Trophoblast cell (in vitro differentiated cells and primary cell): ENCODE measurements around the gene FASLG.

Experiments
- DNase-seq, 2 donors: peaks; one replicate each; pipeline ENCODE4 v3.0.0-alpha.2; 2016
- H2AFZ ChIP-seq: 2 replicates; pipeline ENCODE4 v1.6.1; 2013; ENCODE audit warnings: low read length, moderate library complexity, mild to moderate bottlenecking; ENCODE audit not compliant: insufficient read depth, poor library complexity
- H2AK5ac ChIP-seq: 2 replicates; pipeline ENCODE4 v1.6.1; 2013; ENCODE audit warnings: mild to moderate bottlenecking, low read length
- H2BK120ac ChIP-seq: 2 replicates; pipeline ENCODE4 v1.6.1; 2013; ENCODE audit warnings: low read length, mild to moderate bottlenecking, moderate library complexity; ENCODE audit not compliant: insufficient read depth, poor library complexity
- H2BK12ac ChIP-seq: 2 replicates; pipeline ENCODE4 v1.6.1; 2013; ENCODE audit warnings: mild to moderate bottlenecking, low read length, moderate library complexity
- H2BK5ac ChIP-seq: 2 replicates; pipeline ENCODE4 v1.6.1; 2013; ENCODE audit warnings: low read length, low read depth, moderate library complexity, mild to moderate bottlenecking; ENCODE audit not compliant: poor library complexity
- H3K14ac ChIP-seq: 2 replicates; pipeline ENCODE4 v1.6.1; 2013; ENCODE audit warnings: mild to moderate bottlenecking, low read length
- H3K18ac ChIP-seq: 2 replicates; pipeline ENCODE4 v1.6.1; 2013; ENCODE audit warnings: mild to moderate bottlenecking, low read length
- H3K23ac ChIP-seq: 2 replicates; pipeline ENCODE4 v1.6.1; 2013; ENCODE audit warnings: low read length
- H3K27ac ChIP-seq: 2 replicates; pipeline ENCODE4 v1.5.1; 2013; ENCODE audit warnings: low read depth, mild to moderate bottlenecking, inconsistent platforms, low read length, moderate library complexity
- H3K27me3 ChIP-seq: 2 replicates; pipeline ENCODE4 v1.6.1; 2013; ENCODE audit warnings: inconsistent platforms, mild to moderate bottlenecking, low read length, moderate library complexity; ENCODE audit not compliant: insufficient read depth
- H3K36me3 ChIP-seq, 2 experiments: 1 replicate in 1 of 2; 2 replicates in 1 of 2; pipeline ENCODE4 v1.6.1; 2013; ENCODE audit warnings: low read length in 2 of 2, mild to moderate bottlenecking in 2 of 2, moderate library complexity in 1 of 2; ENCODE audit not compliant: insufficient read depth in 2 of 2, control insufficient read depth in 1 of 2
- H3K4ac ChIP-seq: 2 replicates; pipeline ENCODE4 v1.6.1; 2013; ENCODE audit warnings: low read depth, mild to moderate bottlenecking, low read length, moderate library complexity
- H3K4me1 ChIP-seq, 2 experiments: 1 replicate in 1 of 2; 2 replicates in 1 of 2; pipeline ENCODE4 v1.6.1; 2013; ENCODE audit warnings: low read length in 2 of 2, mild to moderate bottlenecking in 2 of 2, moderate library complexity in 1 of 2; ENCODE audit not compliant: insufficient read depth in 2 of 2, control insufficient read depth in 1 of 2
- H3K4me2 ChIP-seq: 2 replicates; pipeline ENCODE4 v1.6.1; 2013; ENCODE audit warnings: inconsistent platforms, mild to moderate bottlenecking, low read length, moderate library complexity
- H3K4me3 ChIP-seq: 2 replicates; pipeline ENCODE4 v1.5.1; 2013; ENCODE audit warnings: mild to moderate bottlenecking, low read depth, low read length, inconsistent platforms
- H3K79me1 ChIP-seq: one replicate; pipeline ENCODE4 v1.6.1; 2013; ENCODE audit warnings: low read length
- H3K79me2 ChIP-seq: 2 replicates; pipeline ENCODE4 v1.6.1; 2013; ENCODE audit warnings: low read length, mild to moderate bottlenecking; ENCODE audit not compliant: control insufficient read depth, insufficient read depth, poor library complexity
- H3K9ac ChIP-seq: 2 replicates; pipeline ENCODE4 v1.6.1; 2013; ENCODE audit warnings: mild to moderate bottlenecking, low read length
- H3K9me3 ChIP-seq: 2 replicates; pipeline ENCODE4 v1.6.1; 2013; ENCODE audit warnings: low read depth, mild to moderate bottlenecking, control low read depth, inconsistent platforms, low read length; ENCODE audit not compliant: insufficient read depth
- H4K12ac ChIP-seq: 2 replicates; pipeline ENCODE4 v1.6.1; 2013; ENCODE audit warnings: low read depth, mild to moderate bottlenecking, low read length, moderate library complexity
- H4K8ac ChIP-seq: 2 replicates; pipeline ENCODE4 v1.6.1; 2013; ENCODE audit warnings: low read depth, mild to moderate bottlenecking, low read length, moderate library complexity
- H4K91ac ChIP-seq: one replicate; pipeline ENCODE4 v1.6.1; 2013; ENCODE audit warnings: low read depth, mild to moderate bottlenecking, low read length, moderate library complexity
- whole genome bisulfite sequencing: extraction: QIAGEN DNeasy Blood & Tissue Kit; methylation state at CpG from one replicate; pipeline ENCODE4 v1.1.7; 2013; ENCODE audit warnings: missing lambda C conversion rate; ENCODE audit not compliant: insufficient read length, insufficient coverage; ENCODE audit errors: extremely low coverage; 5-methylcytosine and 5-hydroxymethylcytosine counted together

Gene FASLG

GRCh38 chr1:172629170-172629569 is 29.7 kb upstream of the FASLG start:
- peaks cover 0 to 3% of the 10 kb centered on the region in 2 experiments for H3K4me1 ChIP-seq
- H3K9me3 ChIP-seq = peaks cover 5% of the 10 kb centered on the region
- H3K79me1 ChIP-seq = peaks cover 2% of the 10 kb centered on the region
- no peak overlapping the region for H2BK12ac ChIP-seq
- DNase-seq = no peak
- H3K27ac ChIP-seq = no peak overlapping the region
- H3K36me3 ChIP-seq = no peaks in the 10 kb centered on the region
- no peak overlapping the region for H4K8ac ChIP-seq
- no peak overlapping the region for H3K14ac ChIP-seq
- WGBS = no CpG with 5 or more reads among the region's 2 CpGs
- H3K79me2 ChIP-seq = no peaks in the 10 kb centered on the region
- H4K12ac ChIP-seq = no peak overlapping the region
- no peak overlapping the region for H3K4me2 ChIP-seq
- H3K9ac ChIP-seq = no peak overlapping the region
- no peak overlapping the region for H2AFZ ChIP-seq
- no peak overlapping the region for H3K23ac ChIP-seq
- H4K91ac ChIP-seq = no peak overlapping the region
- no peaks in the 10 kb centered on the region for H3K27me3 ChIP-seq
- H3K4ac ChIP-seq = no peak overlapping the region
- H2BK120ac ChIP-seq = no peak overlapping the region
- H2AK5ac ChIP-seq = no peak overlapping the region
- no peak overlapping the region for H2BK5ac ChIP-seq
- H3K18ac ChIP-seq = no peak overlapping the region
- no peak overlapping the region for H3K4me3 ChIP-seq

GRCh38 chr1:172629638-172630037 is 29.3 kb upstream of the FASLG start:
- H3K4me3 ChIP-seq = no peak overlapping the region
- H4K12ac ChIP-seq = no peak overlapping the region
- H3K18ac ChIP-seq = no peak overlapping the region
- H3K79me2 ChIP-seq = no peaks in the 10 kb centered on the region
- no peak overlapping the region for H4K8ac ChIP-seq
- H2BK12ac ChIP-seq = peak overlapping the region; percentile 50
- no peak overlapping the region for H3K4ac ChIP-seq
- H3K27me3 ChIP-seq = no peaks in the 10 kb centered on the region
- no peak overlapping the region for H4K91ac ChIP-seq
- H3K4me1 ChIP-seq = peaks cover 0 to 3% of the 10 kb centered on the region in 2 experiments
- H3K36me3 ChIP-seq = no peaks in the 10 kb centered on the region
- no peak overlapping the region for H2AFZ ChIP-seq
- H3K27ac ChIP-seq = no peak overlapping the region
- H2AK5ac ChIP-seq = no peak overlapping the region
- no peak overlapping the region for H3K4me2 ChIP-seq
- H2BK5ac ChIP-seq = no peak overlapping the region
- H2BK120ac ChIP-seq = no peak overlapping the region
- WGBS = no CpG with 5 or more reads among the region's 2 CpGs
- H3K9ac ChIP-seq = no peak overlapping the region
- no peak overlapping the region for H3K14ac ChIP-seq
- no peak for DNase-seq
- no peak overlapping the region for H3K23ac ChIP-seq
- peaks cover 5% of the 10 kb centered on the region for H3K9me3 ChIP-seq
- peaks cover 2% of the 10 kb centered on the region for H3K79me1 ChIP-seq

- H2BK5ac ChIP-seq = no peak overlapping the region
- peaks cover 2% of the 10 kb centered on the region for H3K79me1 ChIP-seq
- no peak overlapping the region for H3K27ac ChIP-seq
- no peak overlapping the region for H3K4ac ChIP-seq
- no peak overlapping the region for H3K14ac ChIP-seq
- WGBS = no CpG with 5 or more reads among the region's 11 CpGs
- H4K8ac ChIP-seq = no peak overlapping the region
- H2BK12ac ChIP-seq = no peak overlapping the region
- no peak overlapping the region for H3K23ac ChIP-seq
- DNase-seq = no peak
- H3K79me2 ChIP-seq = no peaks in the 10 kb centered on the region
- H3K9ac ChIP-seq = no peak overlapping the region
- H3K4me3 ChIP-seq = no peak overlapping the region
- H3K9me3 ChIP-seq = peaks cover 5% of the 10 kb centered on the region
- no peak overlapping the region for H2AK5ac ChIP-seq
- no peaks in the 10 kb centered on the region for H3K36me3 ChIP-seq
- H3K27me3 ChIP-seq = no peaks in the 10 kb centered on the region
- H4K12ac ChIP-seq = no peak overlapping the region
- no peak overlapping the region for H2AFZ ChIP-seq
- H3K18ac ChIP-seq = no peak overlapping the region
- no peak overlapping the region for H4K91ac ChIP-seq
- peaks cover 0 to 3% of the 10 kb centered on the region in 2 experiments for H3K4me1 ChIP-seq
- no peak overlapping the region for H3K4me2 ChIP-seq
- H2BK120ac ChIP-seq = no peak overlapping the region
Measured at GRCh38 chr1:172630056-172630818, 28.7 kb upstream of the FASLG start.

- H3K9ac ChIP-seq = no peak overlapping the region
- no peak overlapping the region for H4K8ac ChIP-seq
- no peak overlapping the region for H3K14ac ChIP-seq
- no peak overlapping the region for H3K4ac ChIP-seq
- H3K4me1 ChIP-seq = peaks cover 0 to 3% of the 10 kb centered on the region in 2 experiments
- H2BK12ac ChIP-seq = no peak overlapping the region
- H4K12ac ChIP-seq = no peak overlapping the region
- H3K27me3 ChIP-seq = no peaks in the 10 kb centered on the region
- no peak overlapping the region for H3K18ac ChIP-seq
- no peak overlapping the region for H2AK5ac ChIP-seq
- peaks cover 5% of the 10 kb centered on the region for H3K9me3 ChIP-seq
- no peak overlapping the region for H2AFZ ChIP-seq
- no peak overlapping the region for H2BK5ac ChIP-seq
- H3K4me3 ChIP-seq = no peak overlapping the region
- H2BK120ac ChIP-seq = no peak overlapping the region
- no peak overlapping the region for H3K23ac ChIP-seq
- H3K27ac ChIP-seq = no peak overlapping the region
- no peaks in the 10 kb centered on the region for H3K36me3 ChIP-seq
- no peaks in the 10 kb centered on the region for H3K79me2 ChIP-seq
- no CpG with 5 or more reads among the region's 3 CpGs for WGBS
- DNase-seq = no peak
- no peak overlapping the region for H3K4me2 ChIP-seq
- H3K79me1 ChIP-seq = peaks cover 2% of the 10 kb centered on the region
- H4K91ac ChIP-seq = no peak overlapping the region
Measured at GRCh38 chr1:172630868-172631267, 28.0 kb upstream of the FASLG start.
